B cell (primary cell): ENCODE data around the gene SLC15A5.

Source experiments
- CTCF ChIP-seq: fragments of 200-600 bp; IDR thresholded peaks from one replicate; pipeline ENCODE4 v1.8.0; 2022; ENCODE audit warnings: antibody characterized with exemption, mild to moderate bottlenecking
- EZH2 ChIP-seq: IDR thresholded peaks from 2 replicates; pipeline ENCODE4 v1.6.1; 2012; ENCODE audit warnings: borderline replicate concordance, low read depth, mild to moderate bottlenecking, moderate library complexity, low read length; ENCODE audit not compliant: insufficient read depth, poor library complexity, severe bottlenecking

GRCh38 chr12:16238661-16239060 is 38.8 kb downstream of the SLC15A5 start:
- no peak for TF ChIP-seq CTCF
- TF ChIP-seq EZH2, result no peak
